PFSK-1 (cell line): ENCODE data around the gene PPP1R18.

Source experiments
- SIN3A ChIP-seq: IDR thresholded peaks from 2 replicates; pipeline ENCODE4 v1.6.1; 2012; ENCODE audit warnings: mild to moderate bottlenecking, low read length, moderate library complexity, borderline replicate concordance; ENCODE audit not compliant: insufficient read depth
- TAF1 ChIP-seq: IDR thresholded peaks from 2 replicates; pipeline ENCODE4 v1.6.1; 2012; ENCODE audit warnings: low read length, control low read depth, borderline replicate concordance; ENCODE audit not compliant: insufficient read depth

GRCh38 chr6:30732237-30732943, 45.9 kb upstream of the PPP1R18 start:
- TF ChIP-seq SIN3A (no peak), TAF1 (no peak)
